ENCODE results near the gene ANKRD50.

Gene ANKRD50

GRCh38 chr4:124708517-124709300 lies 3.8 kb downstream of the ANKRD50 start:
- DNase-seq (ENCODE audit: low read depth) = no peak

GRCh38 chr4:124705393-124705792 lies 7.1 kb downstream of the ANKRD50 start:
- DNase-seq (ENCODE audit: low read depth) = no peak

GRCh38 chr4:124703154-124703553 lies 9.4 kb downstream of the ANKRD50 start:
- no peak for DNase-seq (ENCODE audit: low read depth)

GRCh38 chr4:124697441-124697840 lies 15.1 kb downstream of the ANKRD50 start:
- no peak for DNase-seq (ENCODE audit: low read depth)

GRCh38 chr4:124696182-124696581 lies 16.4 kb downstream of the ANKRD50 start:
- DNase-seq (ENCODE audit: low read depth) = no peak

- DNase-seq (ENCODE audit: low read depth) = no peak
These were observed 17.5 kb downstream of the ANKRD50 start for GRCh38 chr4:124694946-124695598.

GRCh38 chr4:124694306-124694705 lies 18.2 kb downstream of the ANKRD50 start:
- no peak for DNase-seq (ENCODE audit: low read depth)

- no peak for DNase-seq (ENCODE audit: low read depth)
These were observed 20.7 kb downstream of the ANKRD50 start for GRCh38 chr4:124691801-124692200.

GRCh38 chr4:124686279-124686678 lies 26.3 kb downstream of the ANKRD50 start:
- no peak for DNase-seq (ENCODE audit: low read depth)

- no peak for DNase-seq (ENCODE audit: low read depth)
These were observed 26.7 kb downstream of the ANKRD50 start for GRCh38 chr4:124685851-124686250.

GRCh38 chr4:124684301-124684700 lies 28.2 kb downstream of the ANKRD50 start:
- DNase-seq (ENCODE audit: low read depth) = no peak

- DNase-seq (ENCODE audit: low read depth) = no peak
These were observed 30.1 kb downstream of the ANKRD50 start for GRCh38 chr4:124682384-124682783.

- no peak for DNase-seq (ENCODE audit: low read depth)
These were observed 46.0 kb downstream of the ANKRD50 start for GRCh38 chr4:124666496-124666895.

GRCh38 chr4:124658795-124659194 lies 53.7 kb downstream of the ANKRD50 start:
- DNase-seq (ENCODE audit: low read depth) = no peak

- no peak for DNase-seq (ENCODE audit: low read depth)
These were observed 61.9 kb downstream of the ANKRD50 start for GRCh38 chr4:124650614-124651013.

GRCh38 chr4:124647599-124647998 lies 64.9 kb downstream of the ANKRD50 start:
- DNase-seq (ENCODE audit: low read depth) = no peak

GRCh38 chr4:124644621-124645020 lies 67.9 kb downstream of the ANKRD50 start:
- no peak for DNase-seq (ENCODE audit: low read depth)

GRCh38 chr4:124642846-124643245 lies 69.7 kb downstream of the ANKRD50 start:
- DNase-seq (ENCODE audit: low read depth) = no peak

- DNase-seq (ENCODE audit: low read depth) = peak; percentile 90
These were observed 70.7 kb downstream of the ANKRD50 start for GRCh38 chr4:124641715-124642381.

- DNase-seq (ENCODE audit: low read depth) = peak; percentile 45
These were observed 72.4 kb downstream of the ANKRD50 start for GRCh38 chr4:124640022-124640730.

GRCh38 chr4:124637321-124637720 lies 75.2 kb downstream of the ANKRD50 start:
- no peak for DNase-seq (ENCODE audit: low read depth)

- peak; percentile 4 for DNase-seq (ENCODE audit: low read depth)
These were observed 75.7 kb downstream of the ANKRD50 start for GRCh38 chr4:124636788-124637187.

Measured in non-pigmented ciliary epithelial cell (primary cell).